Subcutaneous abdominal adipose tissue (tissue), 5 donors: ENCODE measurements around the gene WDR81.

Source experiments
- H3K27ac ChIP-seq: one replicate; pipeline ENCODE4 v1.7.0; 2013; ENCODE audit warnings: low read depth, mild to moderate bottlenecking, inconsistent platforms, low read length, moderate library complexity
- H3K27me3 ChIP-seq, 5 donors: one replicate each; pipeline ENCODE4 v1.7.0; 2013; ENCODE audit warnings: low read length in 5 of 5, inconsistent platforms in 1 of 5; ENCODE audit not compliant: control insufficient read depth in 5 of 5, insufficient read depth in 4 of 5
- H3K36me3 ChIP-seq, 5 donors: one replicate each; pipeline ENCODE4 v1.7.0; 2013; ENCODE audit warnings: low read length in 5 of 5; ENCODE audit not compliant: control insufficient read depth in 5 of 5, insufficient read depth in 5 of 5
- H3K4me1 ChIP-seq, 5 donors: one replicate each; pipeline ENCODE4 v1.7.0; 2013; ENCODE audit warnings: low read length in 5 of 5, mild to moderate bottlenecking in 3 of 5, moderate library complexity in 1 of 5; ENCODE audit not compliant: control insufficient read depth in 5 of 5, insufficient read depth in 5 of 5
- H3K4me3 ChIP-seq, 5 donors: one replicate each; pipeline ENCODE4 v1.7.0; 2013; ENCODE audit warnings: low read length in 5 of 5, low read depth in 1 of 5
- H3K9ac ChIP-seq, 5 donors: one replicate each; pipeline ENCODE4 v1.7.0; 2013; ENCODE audit warnings: low read length in 5 of 5, mild to moderate bottlenecking in 4 of 5, moderate library complexity in 3 of 5
- H3K9me3 ChIP-seq, 5 donors: one replicate each; pipeline ENCODE4 v1.7.0; 2013; ENCODE audit warnings: low read length in 5 of 5; ENCODE audit not compliant: control insufficient read depth in 5 of 5
- donor health status: healthy.
- donor health status: healthy.
- donor health status: healthy.
- donor health status: healthy.
- donor health status: healthy.

The WDR81 gene

GRCh38 chr17:1774390-1775176 lies 50.1 kb downstream of the WDR81 start:
- Histone ChIP-seq H3K9ac (peak overlapping the region in 2 of 5 donors; percentile 9 to 56), H3K4me1 (peaks cover 4 to 40% (median 26%) of the 10 kb centered on the region in 5 donors)

GRCh38 chr17:1776328-1776727 lies 51.8 kb downstream of the WDR81 start:
- H3K27me3 ChIP-seq: no peaks in the 10 kb centered on the region
- H3K4me1 ChIP-seq: peaks cover 8 to 56% (median 38%) of the 10 kb centered on the region in 5 donors
- H3K9ac ChIP-seq: no peak overlapping the region
- H3K4me3 ChIP-seq: no peak overlapping the region
- H3K9me3 ChIP-seq: no peaks in the 10 kb centered on the region
- H3K36me3 ChIP-seq: peaks cover 3 to 55% (median 47%) of the 10 kb centered on the region in 5 donors
- peak overlapping the region; percentile 93 for H3K27ac ChIP-seq

More at GRCh38 chr17:1774390-1775176, 50.1 kb downstream of the WDR81 start:
- H3K9me3 ChIP-seq: no peaks in the 10 kb centered on the region
- no peak overlapping the region for H3K4me3 ChIP-seq
- peak overlapping the region; percentile 93 for H3K27ac ChIP-seq
- H3K36me3 ChIP-seq: peaks cover 3 to 66% (median 60%) of the 10 kb centered on the region in 5 donors
- H3K27me3 ChIP-seq: no peaks in the 10 kb centered on the region

- Histone ChIP-seq H3K27ac (peak overlapping the region; percentile 93), H3K4me1 (peaks cover 10 to 56% (median 40%) of the 10 kb centered on the region in 5 donors)
Measured at GRCh38 chr17:1776857-1777256, 52.4 kb downstream of the WDR81 start.

GRCh38 chr17:1779571-1780131 lies 55.1 kb downstream of the WDR81 start:
- H3K4me1 ChIP-seq: peaks cover 29 to 65% (median 54%) of the 10 kb centered on the region in 5 donors
- peak overlapping the region; percentile 89 for H3K27ac ChIP-seq
- peaks cover 0 to 4% (median 0%) of the 10 kb centered on the region in 5 donors for H3K27me3 ChIP-seq
- peak overlapping the region in 3 of 5 donors; percentile 26 to 51 (median 35) for H3K4me3 ChIP-seq
- peaks cover 3 to 46% (median 34%) of the 10 kb centered on the region in 5 donors for H3K36me3 ChIP-seq
- H3K9me3 ChIP-seq: no peaks in the 10 kb centered on the region
- H3K9ac ChIP-seq: peak overlapping the region in 3 of 5 donors; percentile 37 to 56 (median 53)

More at GRCh38 chr17:1776857-1777256, 52.4 kb downstream of the WDR81 start:
- H3K27me3 ChIP-seq: no peaks in the 10 kb centered on the region
- no peak overlapping the region for H3K9ac ChIP-seq
- no peaks in the 10 kb centered on the region for H3K9me3 ChIP-seq
- no peak overlapping the region for H3K4me3 ChIP-seq
- H3K36me3 ChIP-seq: peaks cover 3 to 51% (median 42%) of the 10 kb centered on the region in 5 donors

GRCh38 chr17:1782171-1782567 lies 57.7 kb downstream of the WDR81 start:
- Histone ChIP-seq H3K27ac (peak overlapping the region; percentile 94), H3K4me1 (peaks cover 44 to 82% (median 75%) of the 10 kb centered on the region in 5 donors), H3K4me3 (peak overlapping the region; percentile 11 to 58 (median 44)), H3K36me3 (peaks cover 3 to 24% (median 16%) of the 10 kb centered on the region in 5 donors), H3K9ac (peak overlapping the region; percentile 5 to 78 (median 41)), H3K9me3 (no peaks in the 10 kb centered on the region), H3K27me3 (peaks cover 0 to 4% (median 0%) of the 10 kb centered on the region in 5 donors)

- H3K27me3 ChIP-seq: peaks cover 0 to 4% (median 0%) of the 10 kb centered on the region in 5 donors
- H3K27ac ChIP-seq: peak overlapping the region; percentile 94
- no peaks in the 10 kb centered on the region for H3K9me3 ChIP-seq
- peak overlapping the region; percentile 5 to 86 (median 78) for H3K9ac ChIP-seq
- H3K4me3 ChIP-seq: peak overlapping the region; percentile 20 to 58 (median 35)
- peaks cover 50 to 90% (median 81%) of the 10 kb centered on the region in 5 donors for H3K4me1 ChIP-seq
- peaks cover 0 to 12% (median 8%) of the 10 kb centered on the region in 5 donors for H3K36me3 ChIP-seq
Measured at GRCh38 chr17:1783271-1783670, 58.8 kb downstream of the WDR81 start.

GRCh38 chr17:1783834-1784611 lies 59.5 kb downstream of the WDR81 start:
- H3K4me1 ChIP-seq: peaks cover 50 to 84% (median 78%) of the 10 kb centered on the region in 5 donors
- H3K4me3 ChIP-seq: peak overlapping the region in 4 of 5 donors; percentile 20 to 58 (median 36)
- peaks cover 0 to 4% (median 0%) of the 10 kb centered on the region in 5 donors for H3K27me3 ChIP-seq
- H3K9ac ChIP-seq: peak overlapping the region; percentile 19 to 86 (median 78)
- H3K9me3 ChIP-seq: no peaks in the 10 kb centered on the region
- H3K27ac ChIP-seq: peak overlapping the region; percentile 94
- peaks cover 0 to 6% (median 4%) of the 10 kb centered on the region in 5 donors for H3K36me3 ChIP-seq

- Histone ChIP-seq H3K4me1 (peaks cover 44 to 76% (median 67%) of the 10 kb centered on the region in 5 donors), H3K9ac (peak overlapping the region in 4 of 5 donors; percentile 38 to 70 (median 62)), H3K4me3 (peak overlapping the region in 4 of 5 donors; percentile 4 to 36 (median 27)), H3K36me3 (peaks cover 0 to 6% (median 4%) of the 10 kb centered on the region in 5 donors), H3K9me3 (no peaks in the 10 kb centered on the region), H3K27me3 (peaks cover 0 to 4% (median 0%) of the 10 kb centered on the region in 5 donors), H3K27ac (peak overlapping the region; percentile 94)
Measured at GRCh38 chr17:1785930-1786329, 61.4 kb downstream of the WDR81 start.

- Histone ChIP-seq H3K36me3 (peaks cover 0 to 2% (median 0%) of the 10 kb centered on the region in 5 donors), H3K4me1 (peaks cover 44 to 71% (median 59%) of the 10 kb centered on the region in 5 donors), H3K27ac (peak overlapping the region; percentile 94), H3K9me3 (no peaks in the 10 kb centered on the region), H3K9ac (peak overlapping the region; percentile 48 to 71 (median 64)), H3K4me3 (peak overlapping the region in 4 of 5 donors; percentile 31 to 44 (median 34)), H3K27me3 (peaks cover 0 to 4% (median 0%) of the 10 kb centered on the region in 5 donors)
Measured at GRCh38 chr17:1786708-1787107, 62.2 kb downstream of the WDR81 start.
